Stimulated activated CD4-positive, alpha-beta T cell treated with anti-CD3 and anti-CD28 coated beads, Interleukin-15, amount 100 ng/mL, for 24 hours (primary cell): Measurements from ENCODE around the gene CDKN1B.

Source experiments
- DNase-seq: peaks from one replicate; pipeline ENCODE4 v3.0.0-alpha.2; 2020

CDKN1B gene

DNA sequence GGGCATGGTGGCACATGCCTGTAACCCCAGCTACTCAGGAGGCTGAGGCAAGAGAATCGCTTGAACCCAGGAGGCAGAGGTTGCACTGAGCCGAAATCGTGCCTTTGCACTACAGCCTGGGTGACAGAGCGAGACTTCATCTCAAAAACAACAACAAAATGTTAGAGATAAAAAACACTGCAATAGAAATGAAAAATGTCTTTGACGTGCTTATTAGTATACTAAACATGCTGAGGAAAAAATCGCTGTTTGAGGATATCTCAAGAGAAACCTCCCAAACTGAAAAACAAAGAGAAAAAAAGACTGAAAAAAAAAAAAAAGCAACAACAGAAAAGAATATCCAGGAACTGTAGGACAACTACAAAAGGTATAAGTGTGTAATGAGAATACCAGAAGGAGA, 53.1 kb downstream of the CDKN1B start:
- no peak for DNase-seq
